K562 (cell line): ENCODE results near the gene ZP1. TPM values are rescaled to one million over a fixed set of nuclear protein-coding genes. Genes with fewer than 3 reads are reported as not detected.

Experiments used
- AFF1 ChIP-seq, 2 experiments: fragments of 450-650 bp; IDR thresholded peaks; 2 replicates each; pipeline ENCODE4 v1.6.1; 2018; ENCODE audit warnings: mild to moderate bottlenecking in 2 of 2, low read depth in 1 of 2; ENCODE audit not compliant: partially characterized antibody in 2 of 2
- ATF7 ChIP-seq: fragments of 450-650 bp; IDR thresholded peaks from 2 replicates; pipeline ENCODE4 v1.7.1; 2014; ENCODE audit warnings: mild to moderate bottlenecking, moderate library complexity
- BCOR ChIP-seq: fragments of 450-650 bp; IDR thresholded peaks from 2 replicates; pipeline ENCODE4 v1.6.1; 2016
- CBX5 ChIP-seq: IDR thresholded peaks from 2 replicates; pipeline ENCODE4 v1.6.1; 2014; ENCODE audit warnings: low read depth, borderline replicate concordance
- CREM ChIP-seq: IDR thresholded peaks from 2 replicates; pipeline ENCODE4 v1.6.1; 2014; ENCODE audit warnings: antibody characterized with exemption, low read depth
- EGR1 ChIP-seq: fragments of 450-650 bp; conservative IDR thresholded peaks from 2 replicates; pipeline ENCODE4 v1.6.1; 2017; ENCODE audit warnings: mild to moderate bottlenecking
- ETS2 ChIP-seq: IDR thresholded peaks from 2 replicates; pipeline ENCODE4 v1.6.1; 2016; ENCODE audit warnings: borderline replicate concordance, missing genetic modification characterization, mild to moderate bottlenecking, moderate library complexity, missing compliant biosample characterization; ENCODE audit not compliant: poor library complexity, severe bottlenecking
- GATA2 ChIP-seq: sonication (generic); formaldehyde crosslinking; IDR thresholded peaks from 2 replicates; pipeline ENCODE4 v1.4.0; 2020; ENCODE audit warnings: mild to moderate bottlenecking, missing genetic modification reagents
- HCFC1 ChIP-seq: IDR thresholded peaks from 2 replicates; pipeline ENCODE4 v1.6.1; 2012; ENCODE audit warnings: low read depth, low read length, improper control_type of control experiment
- HSF4 ChIP-seq: fragments of 250-450 bp; sonication (Bioruptor Pico); IDR thresholded peaks from 2 replicates; pipeline ENCODE4 v2.1.2; 2022; ENCODE audit warnings: mild to moderate bottlenecking, moderate library complexity, borderline replicate concordance
- KDM1A ChIP-seq, 2 experiments: fragments of 450-650 bp; IDR thresholded peaks; 2 replicates each; pipeline ENCODE4 v1.6.1; 2016; ENCODE audit warnings: mild to moderate bottlenecking in 2 of 2
- MYC ChIP-seq, 2 experiments: fragments of 250-450 bp in 1 of 2; sonication (Bioruptor Pico) in 1 of 2; IDR thresholded peaks; 2 replicates each; pipeline versions ENCODE4 v1.5.1 to v1.6.1; 2012 to 2021; ENCODE audit warnings: low read depth in 2 of 2, borderline replicate concordance in 1 of 2, improper control_type of control experiment in 1 of 2, low read length in 1 of 2, mild to moderate bottlenecking in 1 of 2, moderate library complexity in 1 of 2
- POLR2B ChIP-seq: fragments of 450-650 bp; IDR thresholded peaks from 2 replicates; pipeline ENCODE4 v1.6.1; 2018; ENCODE audit warnings: low read depth; ENCODE audit not compliant: partially characterized antibody
- POLR2G ChIP-seq: fragments of 200-400 bp; formaldehyde crosslinking; IDR thresholded peaks from 2 replicates; pipeline ENCODE4 v1.6.1; 2017; ENCODE audit warnings: low read depth, mild to moderate bottlenecking, antibody characterized with exemption, low read length, moderate library complexity
- PRMT5 ChIP-seq: sonication (generic); formaldehyde crosslinking; IDR thresholded peaks from 2 replicates; pipeline ENCODE4 v1.5.0; 2020; ENCODE audit warnings: missing genetic modification reagents
- RCOR1 ChIP-seq, 2 experiments: IDR thresholded peaks; 2 replicates each; pipeline ENCODE4 v1.6.1; 2012; ENCODE audit warnings: low read depth in 2 of 2, low read length in 2 of 2, borderline replicate concordance in 1 of 2, improper control_type of control experiment in 1 of 2
- TCF3 ChIP-seq: sonication (generic); formaldehyde crosslinking; IDR thresholded peaks from 2 replicates; pipeline ENCODE4 v1.4.0; 2020; ENCODE audit warnings: mild to moderate bottlenecking, missing genetic modification reagents
- VEZF1 ChIP-seq: fragments of 200-800 bp; sonication (Bioruptor generic); IDR thresholded peaks from 2 replicates; pipeline ENCODE4 v1.6.1; 2017; ENCODE audit warnings: missing genetic modification characterization, missing compliant biosample characterization
- ZEB2 ChIP-seq: fragments of 450-650 bp; IDR thresholded peaks from 2 replicates; pipeline ENCODE4 v1.6.1; 2016
- ZKSCAN3 ChIP-seq: fragments of 250-450 bp; sonication (Bioruptor Pico); IDR thresholded peaks from 2 replicates; pipeline ENCODE4 v1.4.0; 2020
- ZNF121 ChIP-seq: sonication (generic); formaldehyde crosslinking; conservative IDR thresholded peaks from 2 replicates; pipeline ENCODE4 v1.8.0; 2022; ENCODE audit warnings: missing genetic modification reagents
- ZNF316 ChIP-seq: fragments of 450-650 bp; IDR thresholded peaks from 2 replicates; pipeline ENCODE4 v1.6.1; 2016
- ZNF778 ChIP-seq: fragments of 450-650 bp; formaldehyde crosslinking; IDR thresholded peaks from 2 replicates; pipeline ENCODE4 v1.4.0; 2020; ENCODE audit warnings: mild to moderate bottlenecking, moderate library complexity
- polyA plus RNA-seq, 8 experiments: library from polyadenylated mRNA; depleted of rRNA in 4 of 8; stranded (reverse) in 5 of 8; unstranded in 3 of 8; fragments of >200 nt; fragmentation: Nextera tagmentation in 2 of 8; fragmentation: Illumina TruSeq in 1 of 8; extraction: Ambion mirVana in 2 of 8; extraction: Trizol in 1 of 8; gene quantifications; 2 replicates each; pipeline versions ENCODE4 v1.2.1 to v1.2.3, GENCODE V29; 2011 to 2014; ENCODE audit warnings: inconsistent platforms in 1 of 8, missing spikeins in 1 of 8
- total RNA-seq, 7 experiments: library from RNA; depleted of rRNA in 6 of 7; stranded (reverse); fragments of >200 nt in 6 of 7; fragmentation: Illumina TruSeq in 2 of 7; extraction: Trizol in 2 of 7; gene quantifications; 2 replicates each; pipeline versions ENCODE4 v1.2.1 to v1.2.3, GENCODE V29; 2011 to 2021; ENCODE audit warnings: low replicate concordance in 1 of 7
- TF ChIP-seq, protein P1 (sequence below): sonication (generic); IDR thresholded peaks from 2 replicates; pipeline ENCODE4 v1.6.1; 2016

Gene ZP1
- total and polyA plus RNA-seq, 9 of the 15 experiments (the other 6 are each of a cell fraction or from before 2014, with no cell fraction given): 0.11 to 0.15 TPM; not detected in 7

DNA sequence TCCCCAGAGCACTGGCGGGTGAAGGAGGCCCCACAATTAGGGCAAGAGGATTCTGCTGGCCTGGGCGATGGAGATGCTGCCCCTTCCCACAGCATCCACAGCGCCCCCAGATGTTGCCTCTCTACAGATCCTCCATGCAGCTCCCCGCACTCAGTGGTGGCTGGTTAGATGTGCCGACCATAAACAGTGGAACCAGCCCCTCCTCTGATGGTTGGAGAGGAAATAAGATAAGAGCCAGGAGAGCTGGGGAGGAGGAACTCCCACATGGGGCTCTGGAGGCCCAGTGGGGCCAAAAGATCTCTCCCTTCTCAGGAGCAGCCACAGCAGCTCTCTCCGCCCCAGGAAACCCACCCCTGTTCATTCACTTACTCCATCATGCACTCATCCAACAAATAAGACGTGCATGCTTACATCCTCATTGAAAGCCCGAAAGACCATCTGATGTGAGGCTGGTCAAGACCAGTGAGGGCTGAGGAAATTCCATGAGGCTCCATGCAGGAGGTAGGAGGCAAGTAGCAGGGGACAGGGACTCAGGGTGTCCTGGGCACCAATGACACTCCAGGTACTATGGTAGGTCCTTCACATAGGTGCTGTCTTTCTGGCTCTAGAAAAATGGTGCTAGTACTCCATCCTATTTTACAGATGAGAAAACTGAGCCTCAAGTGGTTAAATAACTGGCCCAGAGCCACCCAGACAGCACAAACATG is 13.0 kb upstream of the ZP1 start (continued):
- TF ChIP-seq, protein P1, sequence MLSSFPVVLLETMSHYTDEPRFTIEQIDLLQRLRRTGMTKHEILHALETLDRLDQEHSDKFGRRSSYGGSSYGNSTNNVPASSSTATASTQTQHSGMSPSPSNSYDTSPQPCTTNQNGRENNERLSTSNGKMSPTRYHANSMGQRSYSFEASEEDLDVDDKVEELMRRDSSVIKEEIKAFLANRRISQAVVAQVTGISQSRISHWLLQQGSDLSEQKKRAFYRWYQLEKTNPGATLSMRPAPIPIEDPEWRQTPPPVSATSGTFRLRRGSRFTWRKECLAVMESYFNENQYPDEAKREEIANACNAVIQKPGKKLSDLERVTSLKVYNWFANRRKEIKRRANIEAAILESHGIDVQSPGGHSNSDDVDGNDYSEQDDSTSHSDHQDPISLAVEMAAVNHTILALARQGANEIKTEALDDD: peak; percentile 72; the same call in 1 of the 2 replicates
- TF ChIP-seq GATA2 (no peak; the same call in none of the 2 replicates), KDM1A (IDR thresholded peaks at IDR 0.05) (peak; percentile 42 to 45; a peak in 2 of 4 replicates), HSF4 (CRISPR knock-in tag) (no peak), AFF1 (IDR thresholded peaks at IDR 0.05; ENCODE audit: low read depth in 1 of 2, partially characterized antibody in 2 of 2) (no peak), EGR1 (peak; percentile 93), VEZF1 (CRISPR knock-in tag) (peak; percentile 93), ETS2 (no peak), HCFC1 (no peak), ZKSCAN3 (no peak), ZNF778 (no peak), RCOR1 (IDR thresholded peaks at IDR 0.05; ENCODE audit: borderline replicate concordance in 1 of 2, low read depth in 2 of 2, low read length in 2 of 2) (peak in 1 of 2 experiments; percentile 90; a peak in 2 of 4 replicates), ZNF121 (CRISPR knock-in tag) (no peak), ZEB2 (peak; percentile 22; the same call in 1 of the 2 replicates), BCOR (peak; percentile 65), PRMT5 (CRISPR knock-in tag) (no peak), POLR2B (peak; percentile 18), ZNF316 (no peak), CREM (0 out of 2 replicates have a peak, but pooled peaks have one; percentile 26), CBX5 (0 out of 2 replicates have a peak, but pooled peaks have one; percentile 21), MYC (IDR thresholded peaks at IDR 0.05; ENCODE audit: low read depth, low read length) (peak; percentile 73), MYC (CRISPR knock-in tag; IDR thresholded peaks at IDR 0.05; ENCODE audit: borderline replicate concordance, low read depth) (no peak), TCF3 (CRISPR knock-in tag) (0 out of 2 replicates have a peak, but pooled peaks have one; percentile 9), POLR2G (no peak), ATF7 (peak; percentile 48)
